NCI-H748 (cell line): ENCODE measurements around the gene SCNN1G.
"Not testable (repeated sequence)": the region's sequence is repeated elsewhere in the genome, so short reads cannot be mapped to it uniquely, and the experiment has no call there.

ENCODE experiments used
- DNase-seq: peaks from one replicate; lab custom pipeline; 2025; ENCODE audit not compliant: unreplicated experiment; lab: John Stamatoyannopoulos, UW

Gene SCNN1G

GRCh38 chr16:23249830-23250229 lies 67.3 kb downstream of the SCNN1G start:
- no peak for DNase-seq

GRCh38 chr16:23252310-23252709 lies 69.8 kb downstream of the SCNN1G start:
- DNase-seq = peak; percentile 1

GRCh38 chr16:23253650-23254049 lies 71.1 kb downstream of the SCNN1G start:
- not testable (repeated sequence) for DNase-seq

GRCh38 chr16:23254338-23254737 lies 71.8 kb downstream of the SCNN1G start:
- no peak for DNase-seq

GRCh38 chr16:23255000-23255399 lies 72.5 kb downstream of the SCNN1G start:
- no peak for DNase-seq

GRCh38 chr16:23256440-23256839 lies 73.9 kb downstream of the SCNN1G start:
- no peak for DNase-seq

- no peak for DNase-seq
Measured at GRCh38 chr16:23257682-23258081, 75.1 kb downstream of the SCNN1G start.

GRCh38 chr16:23258919-23259237 lies 76.3 kb downstream of the SCNN1G start:
- no peak for DNase-seq
